Testis (tissue), 2 donors: ENCODE data around the gene ARL15.

Experiments
- CTCF ChIP-seq, 3 experiments: fragments of 450-650 bp in 2 of 3; fragments of 200-600 bp in 1 of 3; sonication (generic) in 1 of 3; IDR thresholded peaks; one replicate each; pipeline ENCODE4 v1.5.1; 2016 to 2019; ENCODE audit warnings: antibody characterized with exemption in 3 of 3, mild to moderate bottlenecking in 2 of 3, moderate library complexity in 1 of 3
- POLR2A ChIP-seq: fragments of 450-650 bp; IDR thresholded peaks from one replicate; pipeline ENCODE4 v1.6.1; 2017; ENCODE audit warnings: antibody characterized with exemption, mild to moderate bottlenecking, moderate library complexity

GRCh38 chr5:54140247-54140840, 170.0 kb downstream of the ARL15 start:
- no peak for TF ChIP-seq CTCF (IDR thresholded peaks at IDR 0.05)
- no peak for TF ChIP-seq POLR2A
